Activated T-cell treated with anti-CD3 and anti-CD28 coated beads for 24 hours (primary cell): ENCODE results near the gene MAGI1.

Experiments
- DNase-seq: peaks from one replicate; pipeline ENCODE4 v3.0.0-alpha.2; 2020; ENCODE audit warnings: low read depth

MAGI1 gene

GRCh38 chr3:65972765-65973164 lies 66.0 kb downstream of the MAGI1 start:
- no peak for DNase-seq

DNA sequence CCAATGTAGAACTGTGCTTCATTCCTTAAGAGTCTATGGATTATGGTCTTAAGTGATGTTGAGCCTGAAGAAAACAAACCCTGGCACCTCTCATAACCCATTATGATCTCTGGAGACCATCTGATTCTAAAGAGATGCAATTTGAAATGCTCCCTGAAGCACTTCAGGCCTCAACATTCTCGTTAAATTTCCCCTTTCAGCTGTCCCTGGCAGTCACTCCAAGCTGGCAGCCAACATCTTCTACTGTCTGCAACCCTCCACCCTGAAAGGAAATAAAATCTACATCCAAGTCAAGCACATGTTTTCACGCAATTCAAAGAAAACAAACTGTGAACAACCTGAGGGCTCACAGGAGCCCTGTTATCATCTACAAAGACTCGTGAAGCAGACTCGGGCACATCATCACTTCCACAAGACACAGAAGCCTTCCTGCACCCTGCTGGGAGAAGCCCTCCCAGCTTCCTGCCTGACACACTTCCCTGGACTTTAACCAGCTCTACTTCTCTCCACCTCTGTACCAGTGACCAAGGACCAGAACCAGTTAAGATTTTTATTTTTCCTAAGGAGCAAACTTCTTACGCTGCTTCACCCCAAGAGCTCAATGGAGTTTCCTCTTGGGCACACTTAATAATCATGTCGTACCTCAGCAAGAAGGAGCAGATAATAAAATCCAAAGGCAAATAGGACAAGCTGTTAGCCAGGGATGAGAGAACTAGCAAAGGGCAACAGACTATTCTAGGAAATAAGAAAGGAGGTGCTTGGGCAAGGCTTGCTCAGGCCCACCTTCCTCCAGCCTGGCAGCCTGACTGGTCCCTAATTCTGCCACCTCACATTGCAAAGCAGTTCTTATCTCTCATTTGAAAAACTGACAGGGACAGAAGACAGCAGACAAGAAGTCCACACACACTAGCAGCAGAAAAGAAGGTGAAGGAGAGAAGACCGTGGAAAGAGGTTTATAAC lies 67.1 kb downstream of the MAGI1 start:
- no peak for DNase-seq

DNA sequence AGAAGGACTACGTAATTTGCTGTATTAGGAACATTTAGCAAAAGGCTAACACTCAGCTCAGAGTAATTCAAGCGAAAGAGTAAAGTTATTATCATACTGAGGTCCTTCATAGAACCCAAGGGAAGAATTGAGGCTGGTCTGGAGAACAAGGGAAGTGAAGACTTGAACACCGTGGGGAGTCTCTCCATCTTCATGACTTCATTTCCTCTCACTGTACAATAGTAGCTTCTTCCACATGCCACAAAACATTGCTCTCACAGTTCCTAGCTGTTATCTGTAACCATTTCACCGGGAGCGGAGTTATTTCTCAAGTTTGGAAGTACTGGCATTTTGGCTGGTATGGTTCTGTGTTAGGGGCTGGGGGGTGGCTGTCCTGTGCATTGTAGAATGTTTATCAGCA lies 69.7 kb downstream of the MAGI1 start:
- DNase-seq: no peak

GRCh38 chr3:65967451-65967850 lies 71.3 kb downstream of the MAGI1 start:
- DNase-seq: no peak

DNA sequence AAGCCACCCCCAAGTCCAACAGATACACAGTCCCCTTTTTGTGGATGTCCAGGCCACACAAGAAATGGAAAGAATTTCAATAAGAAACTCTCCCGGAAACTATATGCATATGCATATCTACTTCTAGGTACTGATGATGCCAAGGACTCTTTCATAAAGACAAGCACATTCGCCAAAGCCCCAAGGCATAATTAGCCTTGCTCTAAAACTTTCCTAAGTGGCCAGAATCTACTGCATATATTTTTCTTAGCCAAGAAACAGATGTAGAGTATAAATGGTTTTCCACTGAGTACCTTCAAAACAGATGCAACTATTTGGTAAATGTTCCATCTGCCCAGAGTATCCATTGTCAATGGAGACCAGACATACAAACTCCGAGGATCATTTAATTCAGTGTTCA lies 73.9 kb downstream of the MAGI1 start:
- DNase-seq: no peak

DNA sequence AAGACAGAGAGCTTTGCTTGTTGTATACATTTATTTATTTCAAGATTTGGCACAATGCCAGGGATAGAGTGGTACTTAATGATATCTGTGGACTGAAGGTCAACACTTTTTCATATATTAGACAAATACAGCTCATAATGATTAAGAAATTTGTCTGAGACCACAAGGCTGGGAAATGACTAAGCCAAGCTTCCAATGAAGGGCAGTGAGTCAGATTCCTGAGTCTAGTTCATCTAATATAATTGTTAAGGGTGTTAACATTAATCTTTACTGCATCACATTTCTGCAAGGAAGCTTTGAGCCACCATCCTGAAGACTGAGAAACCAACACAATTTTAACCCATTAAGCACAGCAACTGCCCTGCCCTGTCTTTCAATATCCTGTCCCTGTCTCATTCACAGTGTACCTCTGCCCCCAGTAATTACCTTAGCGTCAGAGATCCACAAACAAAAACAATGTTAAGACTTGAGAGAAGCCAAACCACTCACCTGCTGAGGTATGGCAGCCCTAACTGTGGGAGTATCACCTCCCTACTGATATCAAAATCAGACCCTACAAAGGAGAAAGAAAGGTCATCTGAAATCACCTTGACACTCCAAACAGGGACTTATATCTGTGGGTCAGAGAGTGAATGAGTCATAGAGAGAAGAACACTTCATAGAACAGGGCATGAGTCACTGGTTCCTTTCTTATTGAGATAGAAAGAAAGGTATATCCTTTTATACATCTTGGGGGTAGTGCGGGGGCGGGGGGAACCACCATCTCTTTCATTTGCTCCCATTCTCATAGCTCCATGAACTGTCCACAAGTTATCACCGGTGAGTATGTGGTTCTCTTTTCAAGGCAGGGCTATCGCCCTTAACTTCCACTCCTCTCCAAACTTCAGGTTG lies 74.7 kb downstream of the MAGI1 start:
- DNase-seq: peak; percentile 16

DNA sequence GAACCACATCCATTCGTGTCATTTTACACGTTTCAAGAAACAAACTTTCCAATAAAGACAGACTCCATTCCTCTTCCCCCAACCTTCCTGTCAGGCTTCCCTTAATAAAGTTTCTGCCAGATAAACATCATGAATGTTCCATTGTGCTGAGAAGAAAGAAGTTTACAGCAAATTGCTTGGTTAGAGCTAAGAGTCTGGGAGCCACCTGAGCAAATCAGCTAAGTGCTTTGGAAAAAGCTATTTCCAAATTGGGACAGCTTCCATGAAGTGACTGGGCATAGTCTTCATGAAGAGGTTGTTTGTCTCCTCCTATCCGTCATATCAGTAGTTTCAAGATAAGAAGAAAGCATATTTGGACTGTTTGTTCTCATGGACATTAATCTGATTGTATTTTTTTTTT lies 77.0 kb downstream of the MAGI1 start:
- no peak for DNase-seq

DNA sequence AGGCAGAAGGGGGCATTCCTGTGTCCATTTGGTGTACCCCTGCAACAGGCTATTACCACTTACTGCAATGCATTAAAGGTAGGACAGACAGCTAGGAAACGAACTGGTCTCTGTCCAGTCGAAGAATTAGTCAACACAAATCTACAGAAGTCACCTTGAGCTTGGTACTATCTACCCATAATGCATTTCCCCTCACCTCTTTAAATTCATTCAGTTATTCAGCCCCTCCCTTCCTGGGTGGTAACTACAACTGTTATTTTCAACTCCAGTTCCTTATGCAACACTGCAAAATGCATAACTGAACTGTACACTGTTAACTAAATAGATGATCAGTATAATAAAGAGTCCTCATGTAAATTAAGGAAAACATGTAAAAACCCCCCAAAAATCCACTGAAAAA lies 77.6 kb downstream of the MAGI1 start:
- DNase-seq: no peak

GRCh38 chr3:65960087-65960486 lies 78.6 kb downstream of the MAGI1 start:
- DNase-seq: no peak

- no peak for DNase-seq
Observed at GRCh38 chr3:65958216-65958615, 80.5 kb downstream of the MAGI1 start.

DNA sequence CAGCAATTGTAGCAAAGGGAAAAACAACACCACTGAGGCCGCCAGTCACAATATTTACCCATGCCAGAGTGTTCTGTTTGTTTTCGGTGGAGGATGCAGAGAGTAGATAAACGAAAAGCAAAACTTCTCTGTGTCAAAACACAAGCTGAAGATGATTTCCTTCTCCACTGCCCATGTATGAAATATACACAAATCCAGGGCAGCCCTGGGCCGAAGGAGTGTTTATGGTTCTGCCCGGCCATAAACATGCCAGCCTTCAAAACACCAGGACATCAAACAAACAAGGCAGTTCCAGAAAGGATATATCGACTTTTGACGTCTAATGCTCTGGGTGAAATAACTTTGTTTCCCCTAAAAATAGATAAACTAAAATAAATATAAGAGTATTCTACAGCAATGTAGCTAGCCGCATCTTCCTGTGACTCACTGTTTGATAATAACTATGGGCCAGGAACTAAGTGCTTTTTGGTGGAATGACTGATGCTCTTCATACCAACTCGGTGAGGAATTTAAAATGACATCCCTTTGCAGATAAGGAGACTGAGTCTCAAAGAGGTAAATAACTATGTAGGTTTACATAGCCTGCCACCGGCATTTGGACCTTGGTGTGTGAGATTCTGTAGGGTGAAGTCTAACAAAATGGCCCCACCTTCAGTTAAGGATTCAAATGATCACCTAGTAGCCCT lies 82.8 kb downstream of the MAGI1 start:
- DNase-seq: no peak

- DNase-seq: no peak
Observed at GRCh38 chr3:65953881-65954733, 84.6 kb downstream of the MAGI1 start.

DNA sequence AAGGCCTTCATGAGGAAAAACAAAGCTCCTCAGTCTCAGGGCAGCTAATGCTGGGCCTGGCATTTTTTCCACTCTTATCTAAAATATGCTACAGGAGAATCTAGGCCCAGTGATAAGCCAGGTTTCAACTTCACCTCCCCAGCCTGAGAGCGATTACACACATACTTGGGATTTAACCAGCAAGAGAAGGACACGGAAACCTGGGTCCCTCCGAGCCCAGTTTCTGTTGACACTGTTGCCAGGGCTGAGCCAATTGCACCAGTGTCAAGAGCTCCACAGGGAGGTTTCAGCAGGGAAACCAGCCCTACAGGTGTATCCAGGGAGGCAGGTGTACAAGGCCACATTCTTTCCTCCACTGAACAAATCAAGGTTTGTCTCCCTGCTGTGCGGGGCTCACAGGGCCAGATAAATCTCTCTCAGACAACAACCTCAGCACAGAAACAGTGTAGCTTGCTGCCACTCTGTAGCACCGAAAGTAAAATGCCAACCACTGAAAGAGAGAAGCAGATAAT lies 85.4 kb downstream of the MAGI1 start:
- no peak for DNase-seq

GRCh38 chr3:65952842-65953241 lies 85.9 kb downstream of the MAGI1 start:
- no peak for DNase-seq

DNA sequence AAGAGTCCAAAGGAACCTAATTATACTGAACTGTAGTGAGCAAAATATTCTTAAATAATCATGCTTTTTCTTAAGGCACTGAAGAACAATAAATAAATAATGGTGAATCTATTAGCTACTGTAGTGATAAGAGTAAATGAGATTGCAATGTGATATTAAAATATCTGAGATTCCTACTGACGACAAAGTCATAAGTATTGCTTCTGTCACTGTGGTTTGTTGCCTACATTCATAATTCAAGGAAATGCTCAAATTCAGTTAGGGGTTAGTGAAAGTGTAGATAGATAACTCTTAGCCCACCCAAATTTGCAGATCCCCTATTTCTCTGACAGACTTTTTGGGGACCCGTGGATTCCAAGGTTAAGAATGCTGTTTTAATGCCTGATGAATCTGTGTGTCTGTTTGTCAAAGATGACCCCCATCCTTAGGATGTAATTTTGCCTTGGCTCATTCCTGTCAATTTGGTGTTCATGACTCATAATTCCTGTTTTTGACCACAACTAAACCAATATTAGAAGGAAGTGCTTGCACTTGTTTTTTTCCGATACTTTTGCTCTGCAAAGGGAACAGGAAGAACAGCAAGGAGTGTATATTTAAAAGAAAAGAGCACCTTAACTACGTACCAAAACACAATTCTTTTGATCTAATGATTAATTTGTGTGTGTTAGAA lies 86.7 kb downstream of the MAGI1 start:
- no peak for DNase-seq

DNA sequence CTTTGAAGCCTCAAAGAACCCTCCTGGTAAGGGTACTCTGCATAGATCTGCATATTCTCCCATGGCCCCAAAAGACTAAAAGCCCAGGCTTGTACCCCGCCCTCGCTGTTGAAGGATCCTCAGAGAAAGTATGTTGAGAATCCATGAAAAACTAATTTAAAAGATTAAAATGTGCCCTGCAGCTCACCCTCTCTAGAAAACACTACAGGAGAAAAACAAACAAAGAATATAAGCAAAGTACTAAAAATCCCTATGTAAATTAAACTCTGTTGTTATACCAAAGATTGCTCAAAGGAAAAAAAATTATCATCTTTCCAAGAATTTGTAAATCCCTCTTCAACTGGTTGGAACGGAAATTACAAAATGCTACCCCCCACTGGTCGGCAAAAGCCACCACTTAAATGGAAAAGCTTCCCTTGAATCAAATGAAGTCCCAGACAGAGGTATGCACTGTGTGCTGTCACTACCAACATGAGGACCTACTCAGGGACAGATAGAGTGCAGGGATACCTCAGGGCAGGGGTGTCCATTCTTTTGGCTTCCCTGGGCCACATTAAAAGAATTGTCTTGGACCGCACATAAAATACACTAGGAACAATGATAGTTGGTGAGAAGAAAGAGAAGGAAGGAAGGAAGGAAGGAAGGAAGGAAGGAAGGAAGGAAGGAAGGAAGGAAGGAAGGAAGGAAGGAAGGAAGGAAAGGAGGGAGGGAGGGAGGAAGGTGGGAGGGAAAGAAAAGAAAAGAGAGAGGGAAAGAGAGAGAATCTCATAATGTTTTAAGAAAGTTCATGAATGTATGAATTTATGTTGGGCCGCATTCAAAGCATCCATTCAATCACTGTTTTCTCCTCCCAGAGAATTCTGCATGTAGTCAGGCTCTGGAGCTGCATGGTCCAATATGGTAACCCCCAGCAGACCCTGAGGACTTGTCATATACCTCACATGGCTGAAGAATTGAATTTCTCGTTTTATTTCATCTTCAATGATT lies 88.1 kb downstream of the MAGI1 start:
- DNase-seq: no peak

- DNase-seq: no peak
Observed at GRCh38 chr3:65948841-65949573, 89.7 kb downstream of the MAGI1 start.

GRCh38 chr3:65946438-65946837 lies 92.3 kb downstream of the MAGI1 start:
- DNase-seq: no peak

DNA sequence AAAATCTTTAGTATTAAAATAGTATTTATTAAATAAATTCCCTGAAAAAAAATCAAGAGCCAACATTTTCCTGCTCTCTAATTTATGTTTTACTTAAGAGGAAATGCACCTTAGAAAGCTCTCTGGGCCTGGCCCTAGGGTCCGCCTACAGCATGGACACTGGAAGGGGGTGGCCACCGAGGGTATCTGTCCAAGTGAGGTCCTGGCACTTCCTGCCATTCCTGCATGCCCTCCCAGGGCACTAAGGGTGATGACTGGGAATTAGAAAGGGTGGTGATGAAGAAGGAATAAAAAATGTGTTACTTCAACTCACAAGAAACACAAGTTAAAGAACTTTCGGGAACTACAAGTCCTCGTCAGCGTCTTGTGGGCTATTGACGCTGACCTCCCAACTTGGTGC lies 92.8 kb downstream of the MAGI1 start:
- no peak for DNase-seq
